Large intestine (tissue), 3 donors: Measurements from ENCODE around the gene TOMM7. TPM values are rescaled to one million over a fixed set of nuclear protein-coding genes. Genes with fewer than 3 reads are reported as not detected.

ENCODE experiments used
- DNase-seq, 2 donors: peaks; one replicate each; pipeline versions ENCODE4 v3.0.0 to v3.0.0-alpha.2; 2013
- H3K27ac ChIP-seq: one replicate; pipeline ENCODE4 v1.5.1; 2013; ENCODE audit warnings: low read length
- H3K27me3 ChIP-seq: 2 replicates; pipeline ENCODE4 v1.6.1; 2013; ENCODE audit warnings: low read length; ENCODE audit not compliant: control insufficient read depth, insufficient read depth
- H3K36me3 ChIP-seq: 2 replicates; pipeline ENCODE4 v1.6.1; 2013; ENCODE audit warnings: low read length; ENCODE audit not compliant: control insufficient read depth, insufficient read depth
- H3K4me1 ChIP-seq: one replicate; pipeline ENCODE4 v1.6.1; 2013; ENCODE audit warnings: low read length; ENCODE audit not compliant: control insufficient read depth, insufficient read depth
- H3K4me3 ChIP-seq: one replicate; pipeline ENCODE4 v1.5.1; 2013; ENCODE audit warnings: low read length
- H3K9me3 ChIP-seq: one replicate; pipeline ENCODE4 v1.6.1; 2013; ENCODE audit warnings: mild to moderate bottlenecking, low read depth, low read length, moderate library complexity; ENCODE audit not compliant: control insufficient read depth
- WGBS: methylation state at CpG from one replicate; pipeline ENCODE4 v1.1.5; 2013; ENCODE audit warnings: low lambda C conversion rate; ENCODE audit not compliant: insufficient coverage; 5-methylcytosine and 5-hydroxymethylcytosine counted together
- polyA plus RNA-seq: library from polyadenylated mRNA; unstranded; fragments of 120-200 nt; gene quantifications from one replicate; pipeline ENCODE4 v1.2.1, GENCODE V29; 2013

The TOMM7 gene
- polyA plus RNA-seq, 1 donor = 536 TPM

- no CpG with 5 or more reads among the region's 2 CpGs for WGBS
- Histone ChIP-seq H3K36me3 (no peaks in the 10 kb centered on the region), H3K4me3 (no peak overlapping the region)
Observed at GRCh38 chr7:22826593-22826992, 3.9 kb upstream of the TOMM7 start.

GRCh38 chr7:22824760-22825159 is 2.1 kb upstream of the TOMM7 start:
- Histone ChIP-seq H3K36me3 (peaks cover 2% of the 10 kb centered on the region), H3K9me3 (no peaks in the 10 kb centered on the region), H3K27me3 (no peaks in the 10 kb centered on the region), H3K4me3 (no peak overlapping the region), H3K4me1 (peaks cover 3% of the 10 kb centered on the region), H3K27ac (no peak overlapping the region)
- WGBS = 80% methylated on average over 1 of the region's 2 CpGs
- DNase-seq = no peak

More at GRCh38 chr7:22826593-22826992, 3.9 kb upstream of the TOMM7 start:
- H3K4me1 ChIP-seq = no peaks in the 10 kb centered on the region
- no peak overlapping the region for H3K27ac ChIP-seq
- H3K27me3 ChIP-seq = no peaks in the 10 kb centered on the region
- DNase-seq = no peak
- no peaks in the 10 kb centered on the region for H3K9me3 ChIP-seq

- H3K27ac ChIP-seq = peak overlapping the region; percentile 11
- no peaks in the 10 kb centered on the region for H3K9me3 ChIP-seq
- peaks cover 3% of the 10 kb centered on the region for H3K4me1 ChIP-seq
- H3K36me3 ChIP-seq = peaks cover 2% of the 10 kb centered on the region
- H3K4me3 ChIP-seq = peak overlapping the region; percentile 94
- H3K27me3 ChIP-seq = no peaks in the 10 kb centered on the region
- WGBS = 29% methylated on average over 2 of the region's 3 CpGs
- DNase-seq = no peak
Observed at GRCh38 chr7:22823142-22823497, 471 bp upstream of the TOMM7 start.

- Histone ChIP-seq H3K27ac (peak overlapping the region; percentile 71), H3K36me3 (peaks cover 11% of the 10 kb centered on the region), H3K4me1 (peaks cover 3% of the 10 kb centered on the region), H3K27me3 (no peaks in the 10 kb centered on the region), H3K9me3 (no peaks in the 10 kb centered on the region), H3K4me3 (peak overlapping the region; percentile 94)
- WGBS = 6% methylated on average over 3 of the region's 18 CpGs
- peak in 1 of 2 donors; percentile 46 for DNase-seq
Observed at GRCh38 chr7:22821702-22822485, 755 bp downstream of the TOMM7 start.

GRCh38 chr7:22819476-22819875 is 3.2 kb downstream of the TOMM7 start:
- H3K4me3 ChIP-seq = no peak overlapping the region
- no CpG with 5 or more reads among the region's 4 CpGs for WGBS
- H3K36me3 ChIP-seq = peaks cover 22% of the 10 kb centered on the region
- H3K9me3 ChIP-seq = no peaks in the 10 kb centered on the region
- H3K27me3 ChIP-seq = no peaks in the 10 kb centered on the region
- DNase-seq = no peak
- H3K27ac ChIP-seq = no peak overlapping the region
- peaks cover 3% of the 10 kb centered on the region for H3K4me1 ChIP-seq

- H3K27ac ChIP-seq = no peak overlapping the region
- H3K27me3 ChIP-seq = no peaks in the 10 kb centered on the region
- no peaks in the 10 kb centered on the region for H3K9me3 ChIP-seq
- 65% methylated on average over 2 of the region's 10 CpGs for WGBS
- H3K4me1 ChIP-seq = no peaks in the 10 kb centered on the region
- H3K4me3 ChIP-seq = no peak overlapping the region
- no peak for DNase-seq
- H3K36me3 ChIP-seq = peaks cover 36% of the 10 kb centered on the region
Observed at GRCh38 chr7:22814261-22815208, 8.1 kb downstream of the TOMM7 start.

- peaks cover 32% of the 10 kb centered on the region for H3K36me3 ChIP-seq
- no peaks in the 10 kb centered on the region for H3K9me3 ChIP-seq
- no peak for DNase-seq
- no peaks in the 10 kb centered on the region for H3K27me3 ChIP-seq
- H3K27ac ChIP-seq = no peak overlapping the region
- 80% methylated on average over 1 of the region's 3 CpGs for WGBS
- no peak overlapping the region for H3K4me3 ChIP-seq
- no peaks in the 10 kb centered on the region for H3K4me1 ChIP-seq
Observed at GRCh38 chr7:22812353-22812752, 10.3 kb downstream of the TOMM7 start.

- Histone ChIP-seq H3K9me3 (no peaks in the 10 kb centered on the region), H3K4me1 (no peaks in the 10 kb centered on the region), H3K4me3 (no peak overlapping the region), H3K36me3 (peaks cover 27% of the 10 kb centered on the region), H3K27me3 (no peaks in the 10 kb centered on the region), H3K27ac (no peak overlapping the region)
- WGBS = 100% methylated on average over 2 of the region's 4 CpGs
- DNase-seq = no peak
Observed at GRCh38 chr7:22811746-22812280, 10.8 kb downstream of the TOMM7 start.

- H3K27me3 ChIP-seq = no peaks in the 10 kb centered on the region
- no peak overlapping the region for H3K4me3 ChIP-seq
- H3K27ac ChIP-seq = no peak overlapping the region
- no peak for DNase-seq
- H3K9me3 ChIP-seq = peaks cover under 1% of the 10 kb centered on the region
- peaks cover 21% of the 10 kb centered on the region for H3K36me3 ChIP-seq
- no CpG with 5 or more reads among the region's 1 CpG for WGBS
- no peaks in the 10 kb centered on the region for H3K4me1 ChIP-seq
Observed at GRCh38 chr7:22810843-22811242, 11.8 kb downstream of the TOMM7 start.

GRCh38 chr7:22809902-22810642 is 12.6 kb downstream of the TOMM7 start:
- H3K36me3 ChIP-seq = peaks cover 19% of the 10 kb centered on the region
- peaks cover 3% of the 10 kb centered on the region for H3K9me3 ChIP-seq
- WGBS = no CpG with 5 or more reads among the region's 4 CpGs
- H3K4me1 ChIP-seq = no peaks in the 10 kb centered on the region
- no peak overlapping the region for H3K4me3 ChIP-seq
- no peaks in the 10 kb centered on the region for H3K27me3 ChIP-seq
- H3K27ac ChIP-seq = no peak overlapping the region
- DNase-seq = no peak
